Sigmoid colon (tissue), 4 donors: ENCODE results near the gene FOXP1.

ENCODE experiments used
- CTCF ChIP-seq, 4 experiments: fragments of 450-650 bp in 3 of 4; fragments of 200-600 bp in 1 of 4; IDR thresholded peaks; one replicate each; pipeline ENCODE4 v1.5.1; 2016 to 2019; ENCODE audit warnings: antibody characterized with exemption in 4 of 4, mild to moderate bottlenecking in 3 of 4, moderate library complexity in 2 of 4
- EP300 ChIP-seq, 4 donors: sonication (generic); formaldehyde crosslinking; IDR thresholded peaks; one replicate each; pipeline ENCODE4 v1.6.1; 2017; ENCODE audit warnings: antibody characterized with exemption in 4 of 4
- POLR2A ChIP-seq, 2 donors: fragments of 450-650 bp; IDR thresholded peaks; one replicate each; pipeline ENCODE4 v1.6.1; 2016; ENCODE audit warnings: antibody characterized with exemption in 2 of 2, mild to moderate bottlenecking in 2 of 2, moderate library complexity in 2 of 2

DNA sequence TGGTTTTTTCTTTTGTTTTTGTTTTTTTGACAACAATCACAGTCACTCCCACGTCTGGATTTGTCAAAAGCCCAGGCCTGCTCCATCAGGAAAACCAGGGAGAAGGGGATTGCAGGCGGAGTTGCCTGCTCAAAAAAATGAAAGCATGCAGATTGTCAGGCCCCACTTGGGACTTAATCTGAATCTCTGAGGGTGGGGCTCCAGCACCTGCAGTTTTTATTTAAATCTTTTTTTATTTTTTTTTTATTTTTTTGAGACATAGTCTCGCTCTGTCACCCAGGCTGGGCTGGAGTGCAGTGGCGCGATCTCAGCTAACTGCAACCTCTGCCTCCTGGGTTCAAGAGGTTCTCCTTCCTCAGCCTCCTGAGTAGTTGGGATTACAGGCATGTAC is 140.9 kb downstream of the FOXP1 start:
- TF ChIP-seq CTCF (IDR thresholded peaks at IDR 0.05) = no peak
- no peak for TF ChIP-seq POLR2A (IDR thresholded peaks at IDR 0.05)
- TF ChIP-seq EP300 (IDR thresholded peaks at IDR 0.05) = no peak
